Measurements from ENCODE around the gene RGS3. TPM values are rescaled to one million over a fixed set of nuclear protein-coding genes. Genes with fewer than 3 reads are reported as not detected.

Gene RGS3
- total and polyA plus RNA-seq, 2 of the 13 experiments (the other 11 are each of a cell fraction or from before 2014, with no cell fraction given) = 17.1 to 28.8 TPM

DNA sequence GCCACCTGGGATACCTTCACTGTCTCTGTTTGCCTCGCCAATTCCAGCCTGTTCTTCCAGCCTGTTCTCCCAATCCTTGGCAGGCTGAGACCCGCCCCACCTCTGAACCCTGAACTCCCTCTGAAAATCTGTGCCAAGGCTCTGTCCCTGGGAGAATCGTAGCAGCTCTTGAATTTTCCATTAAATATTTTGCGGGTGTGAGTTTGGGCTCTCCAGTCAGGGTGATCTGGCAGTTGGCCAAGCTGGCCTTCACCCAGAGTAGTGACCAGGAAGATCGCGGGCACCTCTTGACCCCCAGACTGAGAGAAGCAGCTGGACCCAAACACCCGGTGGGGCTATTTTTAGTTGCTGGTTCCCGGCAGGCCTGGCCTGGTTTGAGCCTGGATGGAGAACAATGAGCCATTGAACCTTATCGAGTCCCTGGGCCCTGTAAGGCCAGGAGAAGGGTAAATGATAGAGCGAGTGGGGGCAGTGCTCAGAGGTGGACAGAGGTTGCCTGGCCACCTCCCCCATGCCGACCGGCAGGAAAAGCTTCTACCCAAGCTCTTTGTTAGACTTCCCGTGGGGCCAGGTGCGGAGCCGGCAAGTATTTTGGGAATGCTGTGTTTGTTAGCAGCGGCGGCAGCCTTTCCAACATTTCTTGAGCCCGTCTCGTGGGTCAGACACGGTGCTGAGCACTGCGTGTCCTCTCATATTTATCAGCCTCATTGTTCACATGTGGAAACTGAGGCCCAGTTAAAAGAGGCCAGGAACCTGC, 146.2 kb downstream of the RGS3 start (continued):
- TF ChIP-seq STAG1 (CRISPR knock-in tag; IDR thresholded peaks at IDR 0.05) (peak; percentile 30; the same call in 1 of the 2 replicates), ZNF12 (CRISPR knock-in tag; IDR thresholded peaks at IDR 0.05) (peak; percentile 59; the same call in 1 of the 2 replicates), NCOR1 (IDR thresholded peaks at IDR 0.05; ENCODE audit: borderline replicate concordance, low read length) (peak; percentile 70; the same call in 1 of the 2 replicates), ZNF256 (CRISPR knock-in tag; conservative IDR thresholded peaks at IDR 0.05) (no peak), ZNF891 (CRISPR knock-in tag; IDR thresholded peaks at IDR 0.05) (no peak), NR2C2 (CRISPR knock-in tag; IDR thresholded peaks at IDR 0.05; ENCODE audit: borderline replicate concordance) (peak; percentile 78), AHR (CRISPR knock-in tag; IDR thresholded peaks at IDR 0.05) (no peak), POLR2A (IDR thresholded peaks at IDR 0.05; ENCODE audit: insufficient read depth in 1 of 2, low read depth in 2 of 2, low read length in 2 of 2) (peak in 1 of 2 experiments; percentile 36; a peak in 1 of 4 replicates), XBP1 (CRISPR knock-in tag; IDR thresholded peaks at IDR 0.05) (no peak), ZNF546 (CRISPR knock-in tag; conservative IDR thresholded peaks at IDR 0.05) (no peak), HOXA3 (CRISPR knock-in tag; IDR thresholded peaks at IDR 0.05) (peak; percentile 51; the same call in 1 of the 2 replicates), ZNF629 (CRISPR knock-in tag; conservative IDR thresholded peaks at IDR 0.05) (no peak)
- TF ChIP-seq, protein P1, sequence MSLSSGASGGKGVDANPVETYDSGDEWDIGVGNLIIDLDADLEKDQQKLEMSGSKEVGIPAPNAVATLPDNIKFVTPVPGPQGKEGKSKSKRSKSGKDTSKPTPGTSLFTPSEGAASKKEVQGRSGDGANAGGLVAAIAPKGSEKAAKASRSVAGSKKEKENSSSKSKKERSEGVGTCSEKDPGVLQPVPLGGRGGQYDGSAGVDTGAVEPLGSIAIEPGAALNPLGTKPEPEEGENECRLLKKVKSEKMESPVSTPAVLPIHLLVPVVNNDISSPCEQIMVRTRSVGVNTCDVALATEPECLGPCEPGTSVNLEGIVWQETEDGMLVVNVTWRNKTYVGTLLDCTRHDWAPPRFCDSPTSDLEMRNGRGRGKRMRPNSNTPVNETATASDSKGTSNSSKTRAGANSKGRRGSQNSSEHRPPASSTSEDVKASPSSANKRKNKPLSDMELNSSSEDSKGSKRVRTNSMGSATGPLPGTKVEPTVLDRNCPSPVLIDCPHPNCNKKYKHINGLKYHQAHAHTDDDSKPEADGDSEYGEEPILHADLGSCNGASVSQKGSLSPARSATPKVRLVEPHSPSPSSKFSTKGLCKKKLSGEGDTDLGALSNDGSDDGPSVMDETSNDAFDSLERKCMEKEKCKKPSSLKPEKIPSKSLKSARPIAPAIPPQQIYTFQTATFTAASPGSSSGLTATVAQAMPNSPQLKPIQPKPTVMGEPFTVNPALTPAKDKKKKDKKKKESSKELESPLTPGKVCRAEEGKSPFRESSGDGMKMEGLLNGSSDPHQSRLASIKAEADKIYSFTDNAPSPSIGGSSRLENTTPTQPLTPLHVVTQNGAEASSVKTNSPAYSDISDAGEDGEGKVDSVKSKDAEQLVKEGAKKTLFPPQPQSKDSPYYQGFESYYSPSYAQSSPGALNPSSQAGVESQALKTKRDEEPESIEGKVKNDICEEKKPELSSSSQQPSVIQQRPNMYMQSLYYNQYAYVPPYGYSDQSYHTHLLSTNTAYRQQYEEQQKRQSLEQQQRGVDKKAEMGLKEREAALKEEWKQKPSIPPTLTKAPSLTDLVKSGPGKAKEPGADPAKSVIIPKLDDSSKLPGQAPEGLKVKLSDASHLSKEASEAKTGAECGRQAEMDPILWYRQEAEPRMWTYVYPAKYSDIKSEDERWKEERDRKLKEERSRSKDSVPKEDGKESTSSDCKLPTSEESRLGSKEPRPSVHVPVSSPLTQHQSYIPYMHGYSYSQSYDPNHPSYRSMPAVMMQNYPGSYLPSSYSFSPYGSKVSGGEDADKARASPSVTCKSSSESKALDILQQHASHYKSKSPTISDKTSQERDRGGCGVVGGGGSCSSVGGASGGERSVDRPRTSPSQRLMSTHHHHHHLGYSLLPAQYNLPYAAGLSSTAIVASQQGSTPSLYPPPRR (CRISPR knock-in tag; IDR thresholded peaks at IDR 0.05; ENCODE audit: borderline replicate concordance) = peak; percentile 82; the same call in 1 of the 2 replicates
- TF ChIP-seq, protein P2, sequence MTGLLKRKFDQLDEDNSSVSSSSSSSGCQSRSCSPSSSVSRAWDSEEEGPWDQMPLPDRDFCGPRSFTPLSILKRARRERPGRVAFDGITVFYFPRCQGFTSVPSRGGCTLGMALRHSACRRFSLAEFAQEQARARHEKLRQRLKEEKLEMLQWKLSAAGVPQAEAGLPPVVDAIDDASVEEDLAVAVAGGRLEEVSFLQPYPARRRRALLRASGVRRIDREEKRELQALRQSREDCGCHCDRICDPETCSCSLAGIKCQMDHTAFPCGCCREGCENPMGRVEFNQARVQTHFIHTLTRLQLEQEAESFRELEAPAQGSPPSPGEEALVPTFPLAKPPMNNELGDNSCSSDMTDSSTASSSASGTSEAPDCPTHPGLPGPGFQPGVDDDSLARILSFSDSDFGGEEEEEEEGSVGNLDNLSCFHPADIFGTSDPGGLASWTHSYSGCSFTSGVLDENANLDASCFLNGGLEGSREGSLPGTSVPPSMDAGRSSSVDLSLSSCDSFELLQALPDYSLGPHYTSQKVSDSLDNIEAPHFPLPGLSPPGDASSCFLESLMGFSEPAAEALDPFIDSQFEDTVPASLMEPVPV (CRISPR knock-in tag; IDR thresholded peaks at IDR 0.05) = no peak
- TF ChIP-seq, protein P3, sequence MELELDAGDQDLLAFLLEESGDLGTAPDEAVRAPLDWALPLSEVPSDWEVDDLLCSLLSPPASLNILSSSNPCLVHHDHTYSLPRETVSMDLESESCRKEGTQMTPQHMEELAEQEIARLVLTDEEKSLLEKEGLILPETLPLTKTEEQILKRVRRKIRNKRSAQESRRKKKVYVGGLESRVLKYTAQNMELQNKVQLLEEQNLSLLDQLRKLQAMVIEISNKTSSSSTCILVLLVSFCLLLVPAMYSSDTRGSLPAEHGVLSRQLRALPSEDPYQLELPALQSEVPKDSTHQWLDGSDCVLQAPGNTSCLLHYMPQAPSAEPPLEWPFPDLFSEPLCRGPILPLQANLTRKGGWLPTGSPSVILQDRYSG (CRISPR knock-in tag; IDR thresholded peaks at IDR 0.05) = no peak
- TF ChIP-seq, protein P4, sequence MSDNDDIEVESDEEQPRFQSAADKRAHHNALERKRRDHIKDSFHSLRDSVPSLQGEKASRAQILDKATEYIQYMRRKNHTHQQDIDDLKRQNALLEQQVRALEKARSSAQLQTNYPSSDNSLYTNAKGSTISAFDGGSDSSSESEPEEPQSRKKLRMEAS (IDR thresholded peaks at IDR 0.05) = peak; percentile 40; the same call in 1 of the 2 replicates
- TF ChIP-seq, protein P5, sequence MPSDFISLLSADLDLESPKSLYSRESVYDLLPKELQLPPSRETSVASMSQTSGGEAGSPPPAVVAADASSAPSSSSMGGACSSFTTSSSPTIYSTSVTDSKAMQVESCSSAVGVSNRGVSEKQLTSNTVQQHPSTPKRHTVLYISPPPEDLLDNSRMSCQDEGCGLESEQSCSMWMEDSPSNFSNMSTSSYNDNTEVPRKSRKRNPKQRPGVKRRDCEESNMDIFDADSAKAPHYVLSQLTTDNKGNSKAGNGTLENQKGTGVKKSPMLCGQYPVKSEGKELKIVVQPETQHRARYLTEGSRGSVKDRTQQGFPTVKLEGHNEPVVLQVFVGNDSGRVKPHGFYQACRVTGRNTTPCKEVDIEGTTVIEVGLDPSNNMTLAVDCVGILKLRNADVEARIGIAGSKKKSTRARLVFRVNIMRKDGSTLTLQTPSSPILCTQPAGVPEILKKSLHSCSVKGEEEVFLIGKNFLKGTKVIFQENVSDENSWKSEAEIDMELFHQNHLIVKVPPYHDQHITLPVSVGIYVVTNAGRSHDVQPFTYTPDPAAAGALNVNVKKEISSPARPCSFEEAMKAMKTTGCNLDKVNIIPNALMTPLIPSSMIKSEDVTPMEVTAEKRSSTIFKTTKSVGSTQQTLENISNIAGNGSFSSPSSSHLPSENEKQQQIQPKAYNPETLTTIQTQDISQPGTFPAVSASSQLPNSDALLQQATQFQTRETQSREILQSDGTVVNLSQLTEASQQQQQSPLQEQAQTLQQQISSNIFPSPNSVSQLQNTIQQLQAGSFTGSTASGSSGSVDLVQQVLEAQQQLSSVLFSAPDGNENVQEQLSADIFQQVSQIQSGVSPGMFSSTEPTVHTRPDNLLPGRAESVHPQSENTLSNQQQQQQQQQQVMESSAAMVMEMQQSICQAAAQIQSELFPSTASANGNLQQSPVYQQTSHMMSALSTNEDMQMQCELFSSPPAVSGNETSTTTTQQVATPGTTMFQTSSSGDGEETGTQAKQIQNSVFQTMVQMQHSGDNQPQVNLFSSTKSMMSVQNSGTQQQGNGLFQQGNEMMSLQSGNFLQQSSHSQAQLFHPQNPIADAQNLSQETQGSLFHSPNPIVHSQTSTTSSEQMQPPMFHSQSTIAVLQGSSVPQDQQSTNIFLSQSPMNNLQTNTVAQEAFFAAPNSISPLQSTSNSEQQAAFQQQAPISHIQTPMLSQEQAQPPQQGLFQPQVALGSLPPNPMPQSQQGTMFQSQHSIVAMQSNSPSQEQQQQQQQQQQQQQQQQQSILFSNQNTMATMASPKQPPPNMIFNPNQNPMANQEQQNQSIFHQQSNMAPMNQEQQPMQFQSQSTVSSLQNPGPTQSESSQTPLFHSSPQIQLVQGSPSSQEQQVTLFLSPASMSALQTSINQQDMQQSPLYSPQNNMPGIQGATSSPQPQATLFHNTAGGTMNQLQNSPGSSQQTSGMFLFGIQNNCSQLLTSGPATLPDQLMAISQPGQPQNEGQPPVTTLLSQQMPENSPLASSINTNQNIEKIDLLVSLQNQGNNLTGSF (CRISPR knock-in tag; IDR thresholded peaks at IDR 0.05) = no peak
